ENCODE measurements around the gene LRRC2. TPM values are rescaled to one million over a fixed set of nuclear protein-coding genes. Genes with fewer than 3 reads are reported as not detected.

The LRRC2 gene
- total RNA-seq, 1 experiment from 2014 or later, result 2.6 TPM

DNA sequence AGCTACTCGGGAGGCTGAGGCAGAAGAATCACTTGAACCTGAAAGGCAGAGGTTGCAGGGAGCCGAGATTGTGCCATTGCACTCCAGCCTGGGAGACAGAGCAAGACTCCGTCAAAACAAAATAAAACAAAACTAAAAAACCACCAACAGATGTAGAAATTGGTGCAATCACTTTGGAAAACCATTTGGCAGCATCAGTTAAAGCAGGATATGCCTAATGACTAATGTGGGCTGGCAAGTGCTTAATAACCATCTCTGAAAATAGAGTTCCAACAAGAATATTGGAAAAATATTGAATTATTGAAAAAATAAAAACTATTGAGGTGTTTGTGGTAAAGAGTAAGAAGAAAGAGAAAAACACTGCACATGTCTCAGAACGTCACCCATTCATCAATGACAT is 84.5 kb downstream of the LRRC2 start:
- H3K9ac ChIP-seq (ENCODE audit: extremely low read depth, insufficient read length, low read length), result no peak overlapping the region
- H3K79me2 ChIP-seq (ENCODE audit: insufficient read depth, low read length), result no peaks in the 10 kb centered on the region
- no peak overlapping the region for H3T11ph ChIP-seq (ENCODE audit: low read length)
- no peaks in the 10 kb centered on the region for H3K4me1 ChIP-seq (ENCODE audit: insufficient read depth, low read length)
- no peak overlapping the region for H4K5ac ChIP-seq (ENCODE audit: insufficient read length, low read depth, low read length)
- no peaks in the 10 kb centered on the region for H3K27me3 ChIP-seq (ENCODE audit: insufficient read depth, low read length)
- H3K27ac ChIP-seq (ENCODE audit: insufficient read length, low read depth, low read length), result no peak overlapping the region
- H3K36me3 Mint-ChIP-seq (ENCODE audit: insufficient read depth in 1 of 3, low read depth in 3 of 3), result no peaks in the 10 kb centered on the region
- no peak overlapping the region for H2BK15ac ChIP-seq (ENCODE audit: low read depth, low read length)
- TF ChIP-seq, protein P1, sequence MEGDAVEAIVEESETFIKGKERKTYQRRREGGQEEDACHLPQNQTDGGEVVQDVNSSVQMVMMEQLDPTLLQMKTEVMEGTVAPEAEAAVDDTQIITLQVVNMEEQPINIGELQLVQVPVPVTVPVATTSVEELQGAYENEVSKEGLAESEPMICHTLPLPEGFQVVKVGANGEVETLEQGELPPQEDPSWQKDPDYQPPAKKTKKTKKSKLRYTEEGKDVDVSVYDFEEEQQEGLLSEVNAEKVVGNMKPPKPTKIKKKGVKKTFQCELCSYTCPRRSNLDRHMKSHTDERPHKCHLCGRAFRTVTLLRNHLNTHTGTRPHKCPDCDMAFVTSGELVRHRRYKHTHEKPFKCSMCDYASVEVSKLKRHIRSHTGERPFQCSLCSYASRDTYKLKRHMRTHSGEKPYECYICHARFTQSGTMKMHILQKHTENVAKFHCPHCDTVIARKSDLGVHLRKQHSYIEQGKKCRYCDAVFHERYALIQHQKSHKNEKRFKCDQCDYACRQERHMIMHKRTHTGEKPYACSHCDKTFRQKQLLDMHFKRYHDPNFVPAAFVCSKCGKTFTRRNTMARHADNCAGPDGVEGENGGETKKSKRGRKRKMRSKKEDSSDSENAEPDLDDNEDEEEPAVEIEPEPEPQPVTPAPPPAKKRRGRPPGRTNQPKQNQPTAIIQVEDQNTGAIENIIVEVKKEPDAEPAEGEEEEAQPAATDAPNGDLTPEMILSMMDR (conservative IDR thresholded peaks at IDR 0.05), result no peak
- no peaks in the 10 kb centered on the region for H3K23me2 ChIP-seq (ENCODE audit: insufficient read length, low read depth, low read length, poor library complexity, severe bottlenecking)
- H3K4me1 Mint-ChIP-seq, result 0 out of 4 replicates have a peak, but pooled peaks cover 0 to 2% of the 10 kb centered on the region in 2 experiments
- H3K14ac ChIP-seq (ENCODE audit: insufficient read depth, low read length), result no peak overlapping the region
- no peak overlapping the region for H2BK20ac ChIP-seq (ENCODE audit: low read depth, low read length, poor library complexity, severe bottlenecking)
- H3K27ac Mint-ChIP-seq, result no peak overlapping the region; a peak in 1 of 7 replicates
- no peak overlapping the region for H3K4ac ChIP-seq (ENCODE audit: low read depth, low read length)
- H2AK5ac ChIP-seq (ENCODE audit: insufficient read length, low read length), result no peak overlapping the region
- no peaks in the 10 kb centered on the region for H3K79me1 ChIP-seq (ENCODE audit: insufficient read depth, low read depth, low read length, poor library complexity, severe bottlenecking)
- no peaks in the 10 kb centered on the region for H4K20me1 ChIP-seq (ENCODE audit: control insufficient read depth, insufficient read depth, insufficient read length)
- H3K4me2 ChIP-seq (ENCODE audit: insufficient read depth, insufficient read length, low read length), result no peak overlapping the region
- H3K18ac ChIP-seq (ENCODE audit: insufficient read length, low read depth, low read length), result no peak overlapping the region
- H4K8ac ChIP-seq (replicated peaks; ENCODE audit: insufficient read length, low read depth, low read length), result no peak overlapping the region
- H2AFZ ChIP-seq (ENCODE audit: low read length), result no peak overlapping the region
- H3K9me3 ChIP-seq (ENCODE audit: control insufficient read depth, low read depth, low read length), result no peaks in the 10 kb centered on the region
- no peaks in the 10 kb centered on the region for H3K9me3 Mint-ChIP-seq
- no peak overlapping the region for H3K56ac ChIP-seq (ENCODE audit: insufficient read length, low read depth, low read length)
- H3K23ac ChIP-seq (ENCODE audit: insufficient read length, low read depth, low read length), result no peak overlapping the region
- H2BK12ac ChIP-seq (ENCODE audit: insufficient read length, low read depth, low read length), result no peak overlapping the region
- H3K4me3 Mint-ChIP-seq, result no peak overlapping the region
- WGBS (ENCODE audit: extremely low coverage, insufficient read length, low lambda C conversion rate), result no CpG with 5 or more reads among the region's 4 CpGs
- H2BK5ac ChIP-seq (ENCODE audit: insufficient read length, low read length), result no peak overlapping the region
- peaks cover 9% of the 10 kb centered on the region for H3K27me3 Mint-ChIP-seq (ENCODE audit: low read depth)
- no peak for DNase-seq
- no peak overlapping the region for H4K91ac ChIP-seq (ENCODE audit: insufficient read length, low read depth, low read length)
- H2BK120ac ChIP-seq (ENCODE audit: low read depth, low read length, poor library complexity, severe bottlenecking), result no peak overlapping the region
